Loucy (cell line): ENCODE results near the gene DEPDC7.
A peak's percentile ranks its signal among the peaks of the same experiment; 100 is the strongest.

Source experiments
- H2AFZ ChIP-seq: fragments of 200-600 bp; sonication (generic); 2 replicates; pipeline ENCODE4 v1.6.0; 2016; ENCODE audit warnings: antibody characterized with exemption, mild to moderate bottlenecking, low read length, moderate library complexity
- H3F3A ChIP-seq: fragments of 200-600 bp; 2 replicates; pipeline ENCODE4 v1.6.0; 2016; ENCODE audit warnings: antibody characterized with exemption, low read depth, mild to moderate bottlenecking
- H3K27me3 ChIP-seq: fragments of 200-600 bp; sonication (generic); 2 replicates; pipeline ENCODE4 v1.6.1; 2014; ENCODE audit warnings: low read length, mild to moderate bottlenecking; ENCODE audit not compliant: insufficient read depth, poor library complexity, severe bottlenecking
- H3K36me3 ChIP-seq: fragments of 200-600 bp; sonication (generic); 2 replicates; pipeline ENCODE4 v1.6.1; 2016; ENCODE audit warnings: low read length; ENCODE audit not compliant: insufficient read depth
- H3K4me1 ChIP-seq: fragments of 200-600 bp; sonication (generic); 2 replicates; pipeline ENCODE4 v1.5.1; 2014; ENCODE audit warnings: low read length, mild to moderate bottlenecking; ENCODE audit not compliant: insufficient read depth, poor library complexity, severe bottlenecking
- H3K4me2 ChIP-seq: fragments of 200-600 bp; sonication (generic); 2 replicates; pipeline ENCODE4 v1.6.0; 2014; ENCODE audit warnings: antibody characterized with exemption, low read length, low read depth, mild to moderate bottlenecking; ENCODE audit not compliant: poor library complexity, severe bottlenecking
- H3K4me3 ChIP-seq: fragments of 200-600 bp; sonication (generic); 2 replicates; pipeline ENCODE4 v1.5.1; 2014; ENCODE audit warnings: low read length, mild to moderate bottlenecking, mixed read lengths; ENCODE audit not compliant: poor library complexity, severe bottlenecking
- H3K79me2 ChIP-seq: fragments of 200-600 bp; sonication (generic); 2 replicates; pipeline ENCODE4 v1.6.1; 2014; ENCODE audit warnings: low read length; ENCODE audit not compliant: insufficient read depth
- H3K9ac ChIP-seq: fragments of 200-600 bp; sonication (generic); 2 replicates; pipeline ENCODE4 v1.6.0; 2014; ENCODE audit warnings: mild to moderate bottlenecking, low read depth, low read length, moderate library complexity; ENCODE audit not compliant: poor library complexity, severe bottlenecking
- H3K9me2 ChIP-seq: fragments of 200-600 bp; sonication (generic); replicated peaks from 2 replicates; pipeline ENCODE4 v1.6.1; 2016; ENCODE audit warnings: low read depth, low read length, mixed read lengths
- H3K9me3 ChIP-seq: fragments of 200-600 bp; sonication (generic); 2 replicates; pipeline ENCODE4 v1.6.1; 2014; ENCODE audit warnings: mild to moderate bottlenecking, antibody characterized with exemption, low read length, low read depth; ENCODE audit not compliant: insufficient read depth
- H4K20me1 ChIP-seq: fragments of 200-600 bp; sonication (generic); 2 replicates; pipeline ENCODE4 v1.6.0; 2014; ENCODE audit warnings: antibody characterized with exemption, low read length, mild to moderate bottlenecking; ENCODE audit not compliant: insufficient read depth, poor library complexity, severe bottlenecking
- EZH2phosphoT487 ChIP-seq: fragments of 200-600 bp; IDR thresholded peaks from 2 replicates; pipeline ENCODE4 v1.6.1; 2018; ENCODE audit warnings: antibody characterized with exemption, mild to moderate bottlenecking, moderate library complexity, borderline replicate concordance
- TF ChIP-seq, protein P1 (sequence below): fragments of 200-600 bp; sonication (generic); conservative IDR thresholded peaks from 2 replicates; pipeline ENCODE4 v1.5.1; 2014; ENCODE audit warnings: mild to moderate bottlenecking, antibody characterized with exemption, low read length

DEPDC7 gene

DNA sequence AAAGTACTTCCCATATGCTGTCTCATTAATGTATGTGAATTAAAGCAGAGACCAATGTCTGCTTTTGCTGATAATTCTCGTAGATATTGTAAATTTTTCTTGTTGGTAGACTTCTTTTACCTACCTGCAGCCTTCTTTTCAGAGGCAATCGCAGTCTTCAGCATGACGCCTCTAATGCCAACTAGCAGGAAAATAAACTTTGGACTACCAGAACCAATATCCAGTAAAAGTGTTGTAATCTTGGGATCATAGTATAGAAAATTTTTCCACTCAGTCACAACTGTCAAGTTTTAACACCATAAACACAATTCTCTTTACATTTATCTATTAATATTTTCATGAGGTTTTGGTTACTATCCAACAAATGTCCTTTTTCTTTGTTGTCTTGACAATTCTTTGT is 2.3 kb downstream of the DEPDC7 start:
- no peaks in the 10 kb centered on the region for H3K27me3 ChIP-seq
- no peaks in the 10 kb centered on the region for H3K79me2 ChIP-seq
- peaks cover 15% of the 10 kb centered on the region for H3K4me1 ChIP-seq
- H3K4me2 ChIP-seq = no peak overlapping the region
- no peak overlapping the region for H3K9ac ChIP-seq
- no peaks in the 10 kb centered on the region for H3K9me2 ChIP-seq
- no peaks in the 10 kb centered on the region for H3K9me3 ChIP-seq
- H3K36me3 ChIP-seq = no peaks in the 10 kb centered on the region
- H2AFZ ChIP-seq = no peak overlapping the region
- no peaks in the 10 kb centered on the region for H3F3A ChIP-seq
- TF ChIP-seq, protein P1, sequence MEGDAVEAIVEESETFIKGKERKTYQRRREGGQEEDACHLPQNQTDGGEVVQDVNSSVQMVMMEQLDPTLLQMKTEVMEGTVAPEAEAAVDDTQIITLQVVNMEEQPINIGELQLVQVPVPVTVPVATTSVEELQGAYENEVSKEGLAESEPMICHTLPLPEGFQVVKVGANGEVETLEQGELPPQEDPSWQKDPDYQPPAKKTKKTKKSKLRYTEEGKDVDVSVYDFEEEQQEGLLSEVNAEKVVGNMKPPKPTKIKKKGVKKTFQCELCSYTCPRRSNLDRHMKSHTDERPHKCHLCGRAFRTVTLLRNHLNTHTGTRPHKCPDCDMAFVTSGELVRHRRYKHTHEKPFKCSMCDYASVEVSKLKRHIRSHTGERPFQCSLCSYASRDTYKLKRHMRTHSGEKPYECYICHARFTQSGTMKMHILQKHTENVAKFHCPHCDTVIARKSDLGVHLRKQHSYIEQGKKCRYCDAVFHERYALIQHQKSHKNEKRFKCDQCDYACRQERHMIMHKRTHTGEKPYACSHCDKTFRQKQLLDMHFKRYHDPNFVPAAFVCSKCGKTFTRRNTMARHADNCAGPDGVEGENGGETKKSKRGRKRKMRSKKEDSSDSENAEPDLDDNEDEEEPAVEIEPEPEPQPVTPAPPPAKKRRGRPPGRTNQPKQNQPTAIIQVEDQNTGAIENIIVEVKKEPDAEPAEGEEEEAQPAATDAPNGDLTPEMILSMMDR = no peak
- TF ChIP-seq EZH2phosphoT487 = no peak
- H4K20me1 ChIP-seq = no peaks in the 10 kb centered on the region
- no peak overlapping the region for H3K4me3 ChIP-seq

DNA sequence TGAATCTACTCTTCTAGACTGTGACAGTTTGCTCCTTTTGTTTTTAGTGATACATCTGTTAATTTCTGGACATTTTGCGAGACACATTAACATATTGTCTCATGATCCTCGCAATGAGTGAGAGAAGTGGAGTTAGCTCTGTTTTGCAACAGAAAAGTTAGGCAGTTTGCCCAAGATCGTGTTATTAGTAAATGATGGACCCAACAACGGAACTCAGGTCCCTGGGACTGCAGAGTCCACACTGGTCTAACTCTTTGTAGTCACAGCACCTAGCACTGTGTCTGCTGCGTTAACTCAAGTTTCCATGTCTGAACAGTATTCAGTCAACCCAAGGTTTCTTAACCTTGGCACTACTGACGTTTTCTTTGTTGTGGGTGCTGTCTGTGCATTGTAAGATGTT is 3.2 kb downstream of the DEPDC7 start:
- Histone ChIP-seq H4K20me1 (no peaks in the 10 kb centered on the region), H3K9me2 (no peaks in the 10 kb centered on the region), H3K36me3 (no peaks in the 10 kb centered on the region), H3K27me3 (no peaks in the 10 kb centered on the region), H3K9me3 (no peaks in the 10 kb centered on the region), H2AFZ (no peak overlapping the region), H3F3A (no peaks in the 10 kb centered on the region), H3K4me2 (no peak overlapping the region), H3K9ac (no peak overlapping the region), H3K79me2 (no peaks in the 10 kb centered on the region), H3K4me3 (no peak overlapping the region), H3K4me1 (peaks cover 19% of the 10 kb centered on the region)
- TF ChIP-seq EZH2phosphoT487 = no peak
- TF ChIP-seq, protein P1 = no peak

DNA sequence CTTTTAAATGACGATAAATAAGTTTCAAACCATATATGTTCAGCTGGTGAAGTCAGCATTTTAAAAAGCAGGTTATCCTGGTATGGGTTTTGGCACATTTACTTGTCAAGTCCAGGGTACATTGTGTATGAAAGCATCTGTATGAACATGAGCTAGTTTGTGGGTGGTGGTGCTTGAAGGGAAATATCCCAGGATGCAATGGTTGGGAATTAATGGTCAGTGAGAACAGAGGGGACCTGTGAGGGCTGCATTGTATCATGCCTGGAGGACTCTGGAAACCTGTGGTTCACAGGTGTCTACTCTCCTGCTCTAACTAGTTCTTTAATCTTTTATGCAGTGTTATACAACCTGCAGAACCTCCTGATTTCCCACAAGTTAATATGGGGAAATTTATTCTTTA is 5.8 kb downstream of the DEPDC7 start:
- Histone ChIP-seq H3K9me3 (no peaks in the 10 kb centered on the region), H3K9me2 (no peaks in the 10 kb centered on the region), H3K4me2 (peak overlapping the region; percentile 49), H3K27me3 (no peaks in the 10 kb centered on the region), H3K9ac (no peak overlapping the region), H3F3A (no peaks in the 10 kb centered on the region), H4K20me1 (no peaks in the 10 kb centered on the region), H2AFZ (no peak overlapping the region), H3K36me3 (no peaks in the 10 kb centered on the region), H3K4me3 (no peak overlapping the region), H3K4me1 (peaks cover 24% of the 10 kb centered on the region), H3K79me2 (no peaks in the 10 kb centered on the region)
- TF ChIP-seq, protein P1 = no peak
- no peak for TF ChIP-seq EZH2phosphoT487
